Hepatocyte (in vitro differentiated cells): ENCODE measurements around the gene DRD3.

Source experiments
- EZH2 ChIP-seq: fragments of 200-600 bp; sonication (generic); IDR thresholded peaks from 2 replicates; pipeline ENCODE4 v1.6.1; 2016; ENCODE audit warnings: antibody characterized with exemption, mild to moderate bottlenecking, borderline replicate concordance
- EZH2phosphoT487 ChIP-seq: fragments of 200-600 bp; sonication (generic); IDR thresholded peaks from one replicate; pipeline ENCODE4 v1.6.1; 2018; ENCODE audit warnings: antibody characterized with exemption, mild to moderate bottlenecking, low read depth, moderate library complexity; ENCODE audit not compliant: unreplicated experiment, severe bottlenecking
- TF ChIP-seq, protein P1 (sequence below): fragments of 200-600 bp; sonication (generic); IDR thresholded peaks from 2 replicates; pipeline ENCODE4 v1.5.1; 2016; ENCODE audit warnings: antibody characterized with exemption, mild to moderate bottlenecking; ENCODE audit not compliant: poor library complexity

DNA sequence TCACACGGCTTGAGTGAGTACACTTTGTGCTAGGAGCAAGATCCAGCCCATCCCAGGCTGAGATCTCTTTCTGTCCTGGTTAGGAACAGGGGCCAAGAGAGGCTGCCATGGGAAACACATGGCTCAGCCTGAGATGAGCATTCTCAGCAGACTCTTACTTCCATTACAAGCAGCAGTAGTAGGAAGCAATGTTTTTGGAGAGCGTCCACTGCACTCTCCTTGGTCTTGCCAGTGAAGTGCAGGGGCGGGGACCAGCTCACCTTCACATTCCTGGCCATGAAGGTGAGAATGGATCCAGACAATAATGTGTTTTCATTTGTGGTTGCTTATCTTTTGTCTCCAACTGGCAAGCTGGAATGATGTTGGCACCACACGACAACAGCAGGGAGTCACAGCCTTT is 33.8 kb upstream of the DRD3 start:
- TF ChIP-seq EZH2phosphoT487 (no peak), EZH2 (no peak)
- TF ChIP-seq, protein P1, sequence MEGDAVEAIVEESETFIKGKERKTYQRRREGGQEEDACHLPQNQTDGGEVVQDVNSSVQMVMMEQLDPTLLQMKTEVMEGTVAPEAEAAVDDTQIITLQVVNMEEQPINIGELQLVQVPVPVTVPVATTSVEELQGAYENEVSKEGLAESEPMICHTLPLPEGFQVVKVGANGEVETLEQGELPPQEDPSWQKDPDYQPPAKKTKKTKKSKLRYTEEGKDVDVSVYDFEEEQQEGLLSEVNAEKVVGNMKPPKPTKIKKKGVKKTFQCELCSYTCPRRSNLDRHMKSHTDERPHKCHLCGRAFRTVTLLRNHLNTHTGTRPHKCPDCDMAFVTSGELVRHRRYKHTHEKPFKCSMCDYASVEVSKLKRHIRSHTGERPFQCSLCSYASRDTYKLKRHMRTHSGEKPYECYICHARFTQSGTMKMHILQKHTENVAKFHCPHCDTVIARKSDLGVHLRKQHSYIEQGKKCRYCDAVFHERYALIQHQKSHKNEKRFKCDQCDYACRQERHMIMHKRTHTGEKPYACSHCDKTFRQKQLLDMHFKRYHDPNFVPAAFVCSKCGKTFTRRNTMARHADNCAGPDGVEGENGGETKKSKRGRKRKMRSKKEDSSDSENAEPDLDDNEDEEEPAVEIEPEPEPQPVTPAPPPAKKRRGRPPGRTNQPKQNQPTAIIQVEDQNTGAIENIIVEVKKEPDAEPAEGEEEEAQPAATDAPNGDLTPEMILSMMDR: no peak
